Thyroid gland (tissue), 4 donors: ENCODE data around the gene KREMEN2.

Experiments used
- CTCF ChIP-seq, 6 experiments: fragments of 200-600 bp in 3 of 6; fragments of 450-650 bp in 3 of 6; sonication (generic) in 3 of 6; IDR thresholded peaks; one replicate each; pipeline ENCODE4 v1.5.1; 2016 to 2019; ENCODE audit warnings: antibody characterized with exemption in 6 of 6, mild to moderate bottlenecking in 2 of 6, inconsistent platforms in 1 of 6, moderate library complexity in 1 of 6
- POLR2A ChIP-seq, 2 donors: fragments of 450-650 bp; IDR thresholded peaks; one replicate each; pipeline ENCODE4 v1.6.1; 2017; ENCODE audit warnings: antibody characterized with exemption in 2 of 2, mild to moderate bottlenecking in 2 of 2, moderate library complexity in 1 of 2

- TF ChIP-seq CTCF (IDR thresholded peaks at IDR 0.05): no peak
- no peak for TF ChIP-seq POLR2A (IDR thresholded peaks at IDR 0.05)
Observed at GRCh38 chr16:2973605-2974318, 9.7 kb downstream of the KREMEN2 start.
